NOMO-1 treated with dmso at 0.1 percent for 144 hours (cell line): Measurements from ENCODE around the gene NT5C1A.

Source experiments
- DNase-seq: peaks from one replicate; lab custom pipeline; 2025; ENCODE audit not compliant: unreplicated experiment; lab: John Stamatoyannopoulos, UW

Gene NT5C1A

DNA sequence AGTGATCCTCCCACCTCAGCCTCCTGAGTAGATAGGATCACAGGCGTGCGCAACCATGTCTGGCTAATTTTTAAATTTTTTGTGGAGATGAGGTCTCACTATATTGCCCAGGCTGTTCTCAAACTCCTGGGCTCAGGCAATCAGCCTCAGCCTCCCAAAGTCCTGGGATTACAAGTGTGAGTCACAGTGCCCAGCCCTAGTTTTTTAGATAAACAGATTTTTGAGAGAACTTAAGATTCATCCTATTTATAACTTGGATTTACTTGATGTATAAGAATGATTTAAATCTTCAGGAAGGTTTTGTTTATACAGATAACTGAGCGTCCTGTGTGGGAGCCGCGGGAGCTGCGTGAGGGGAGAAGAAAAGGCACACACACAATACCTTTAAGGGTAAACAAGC is 58.7 kb downstream of the NT5C1A start:
- no peak for DNase-seq

GRCh38 chr1:39609618-39610331 is 62.1 kb downstream of the NT5C1A start:
- no peak for DNase-seq
